GM21825 (cell line): ENCODE results near the gene CBLC.

ENCODE experiments used
- ATAC-seq: cut with Tn5 transposase; IDR thresholded peaks from one replicate; pipeline ENCODE4 v1.9.1; 2021; ENCODE audit warnings: mild to moderate bottlenecking, moderate library complexity; ENCODE audit not compliant: unreplicated experiment

CBLC gene

GRCh38 chr19:44745887-44746600 is 31.6 kb upstream of the CBLC start:
- ATAC-seq = no peak

GRCh38 chr19:44746616-44746945 is 31.1 kb upstream of the CBLC start:
- no peak for ATAC-seq

GRCh38 chr19:44746946-44747738 is 30.5 kb upstream of the CBLC start:
- ATAC-seq = peak; percentile 48

GRCh38 chr19:44747739-44748425 is 29.8 kb upstream of the CBLC start:
- ATAC-seq = peak; percentile 4

GRCh38 chr19:44748426-44749254 is 29.1 kb upstream of the CBLC start, which contains the start of gene BCL3:
BCL3 (plus strand) TSS chr19:44748708; CDS start chr19:44748791, 83 bp downstream.
- ATAC-seq = peak; percentile 31

- ATAC-seq = no peak
Observed at GRCh38 chr19:44749292-44749691, 28.4 kb upstream of the CBLC start.

- ATAC-seq = no peak
Observed at GRCh38 chr19:44749994-44750393, 27.7 kb upstream of the CBLC start.

GRCh38 chr19:44752123-44752815 is 25.4 kb upstream of the CBLC start:
- no peak for ATAC-seq

- peak; percentile 54 for ATAC-seq
Observed at GRCh38 chr19:44752816-44753625, 24.7 kb upstream of the CBLC start.

- ATAC-seq = no peak
Observed at GRCh38 chr19:44753626-44753931, 24.1 kb upstream of the CBLC start.

- peak; percentile 29 for ATAC-seq
Observed at GRCh38 chr19:44753932-44754749, 23.5 kb upstream of the CBLC start.

GRCh38 chr19:44754750-44755080 is 23.0 kb upstream of the CBLC start:
- no peak for ATAC-seq

GRCh38 chr19:44755219-44755618 is 22.5 kb upstream of the CBLC start:
- no peak for ATAC-seq

GRCh38 chr19:44756089-44756562 is 21.6 kb upstream of the CBLC start:
- no peak for ATAC-seq

GRCh38 chr19:44757057-44757734 is 20.5 kb upstream of the CBLC start:
- no peak for ATAC-seq

GRCh38 chr19:44757735-44758505 is 19.8 kb upstream of the CBLC start:
- no peak for ATAC-seq

GRCh38 chr19:44758596-44758995 is 19.1 kb upstream of the CBLC start:
- ATAC-seq = no peak
